ENCODE results near the gene CLMP.
"Not testable (repeated sequence)": the region's sequence is repeated elsewhere in the genome, so short reads cannot be mapped to it uniquely, and the experiment has no call there.

CLMP gene

GRCh38 chr11:123073343-123074057 lies 121.5 kb downstream of the CLMP start:
- no peak for DNase-seq

GRCh38 chr11:123072762-123073161 lies 122.3 kb downstream of the CLMP start:
- DNase-seq = no peak

- DNase-seq = no peak
These were observed 122.7 kb downstream of the CLMP start for GRCh38 chr11:123072332-123072761.

- DNase-seq = no peak
These were observed 124.9 kb downstream of the CLMP start for GRCh38 chr11:123069908-123070821.

- no peak for DNase-seq
These were observed 129.4 kb downstream of the CLMP start for GRCh38 chr11:123065621-123066020.

GRCh38 chr11:123063826-123064657 lies 131.0 kb downstream of the CLMP start:
- DNase-seq = no peak

GRCh38 chr11:123062892-123063825 lies 131.9 kb downstream of the CLMP start:
- no peak for DNase-seq

GRCh38 chr11:123062158-123062891 lies 132.7 kb downstream of the CLMP start:
- DNase-seq = peak; percentile 99

GRCh38 chr11:123061403-123062157 lies 133.5 kb downstream of the CLMP start, which contains the start of gene HSPA8:
Gene HSPA8, minus strand, starts transcription at chr11:123062136. Its CDS starts 812 bp downstream, at chr11:123061324.
- DNase-seq = peak; percentile 71

GRCh38 chr11:123060277-123061000 lies 134.6 kb downstream of the CLMP start:
- peak; percentile 36 for DNase-seq

- DNase-seq = not testable (repeated sequence)
These were observed 135.8 kb downstream of the CLMP start for GRCh38 chr11:123059041-123059920.

- DNase-seq = no peak
These were observed 137.3 kb downstream of the CLMP start for GRCh38 chr11:123057661-123058305.

- DNase-seq = no peak
These were observed 138.1 kb downstream of the CLMP start for GRCh38 chr11:123056835-123057491.

GRCh38 chr11:123055191-123055901 lies 139.7 kb downstream of the CLMP start:
- DNase-seq = no peak

GRCh38 chr11:123054301-123055065 lies 140.6 kb downstream of the CLMP start:
- DNase-seq = no peak
